ENCODE data around the gene DCST2.

DNA sequence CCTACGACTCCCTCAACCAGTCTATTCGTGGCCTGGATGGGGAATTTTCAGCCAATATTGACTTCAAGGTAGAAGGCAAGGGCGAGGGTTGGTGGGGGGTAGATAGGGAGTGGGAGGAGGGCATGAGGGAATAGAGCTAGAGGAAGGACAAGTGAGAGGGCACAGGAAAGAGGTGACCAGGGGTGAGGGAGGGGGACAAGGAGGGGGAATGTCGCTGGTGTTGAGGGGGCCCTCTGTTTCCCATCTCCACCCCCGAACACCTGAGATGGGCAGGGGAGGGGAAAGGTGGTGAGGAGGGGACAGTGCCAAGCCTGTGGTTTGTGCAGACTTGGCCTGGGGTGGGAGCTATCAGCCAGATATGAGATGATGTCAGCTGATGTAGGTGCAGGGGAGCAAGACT lies 9.2 kb upstream of the DCST2 start:
- TF ChIP-seq, protein P1, sequence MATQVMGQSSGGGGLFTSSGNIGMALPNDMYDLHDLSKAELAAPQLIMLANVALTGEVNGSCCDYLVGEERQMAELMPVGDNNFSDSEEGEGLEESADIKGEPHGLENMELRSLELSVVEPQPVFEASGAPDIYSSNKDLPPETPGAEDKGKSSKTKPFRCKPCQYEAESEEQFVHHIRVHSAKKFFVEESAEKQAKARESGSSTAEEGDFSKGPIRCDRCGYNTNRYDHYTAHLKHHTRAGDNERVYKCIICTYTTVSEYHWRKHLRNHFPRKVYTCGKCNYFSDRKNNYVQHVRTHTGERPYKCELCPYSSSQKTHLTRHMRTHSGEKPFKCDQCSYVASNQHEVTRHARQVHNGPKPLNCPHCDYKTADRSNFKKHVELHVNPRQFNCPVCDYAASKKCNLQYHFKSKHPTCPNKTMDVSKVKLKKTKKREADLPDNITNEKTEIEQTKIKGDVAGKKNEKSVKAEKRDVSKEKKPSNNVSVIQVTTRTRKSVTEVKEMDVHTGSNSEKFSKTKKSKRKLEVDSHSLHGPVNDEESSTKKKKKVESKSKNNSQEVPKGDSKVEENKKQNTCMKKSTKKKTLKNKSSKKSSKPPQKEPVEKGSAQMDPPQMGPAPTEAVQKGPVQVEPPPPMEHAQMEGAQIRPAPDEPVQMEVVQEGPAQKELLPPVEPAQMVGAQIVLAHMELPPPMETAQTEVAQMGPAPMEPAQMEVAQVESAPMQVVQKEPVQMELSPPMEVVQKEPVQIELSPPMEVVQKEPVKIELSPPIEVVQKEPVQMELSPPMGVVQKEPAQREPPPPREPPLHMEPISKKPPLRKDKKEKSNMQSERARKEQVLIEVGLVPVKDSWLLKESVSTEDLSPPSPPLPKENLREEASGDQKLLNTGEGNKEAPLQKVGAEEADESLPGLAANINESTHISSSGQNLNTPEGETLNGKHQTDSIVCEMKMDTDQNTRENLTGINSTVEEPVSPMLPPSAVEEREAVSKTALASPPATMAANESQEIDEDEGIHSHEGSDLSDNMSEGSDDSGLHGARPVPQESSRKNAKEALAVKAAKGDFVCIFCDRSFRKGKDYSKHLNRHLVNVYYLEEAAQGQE (IDR thresholded peaks at IDR 0.05; ENCODE audit: insufficient read depth in 1 of 2, low read depth in 2 of 2, low read length in 2 of 2) = no peak
- TF ChIP-seq TAF1 (IDR thresholded peaks at IDR 0.05; ENCODE audit: borderline replicate concordance, insufficient read depth, low read length) = no peak
- no peak for TF ChIP-seq POLR2AphosphoS5 (IDR thresholded peaks at IDR 0.05; ENCODE audit: low read depth, low read length)
- no peak for TF ChIP-seq SIN3A (IDR thresholded peaks at IDR 0.05; ENCODE audit: borderline replicate concordance, insufficient read depth, low read length)

All from PFSK-1 (cell line).